HCT116 (cell line): Measurements from ENCODE around the gene HMCN2. TPM values are rescaled to one million over a fixed set of nuclear protein-coding genes. Genes with fewer than 3 reads are reported as not detected.

Source experiments
- ATAC-seq: fragments of 200-7000 bp; cut with Tn5 transposase; 2 replicates; pipeline ENCODE4 v1.9.1; 2020; ENCODE audit warnings: mild to moderate bottlenecking, moderate library complexity
- BruUV-seq: library from RNA; stranded (reverse); fragments of 400-500 nt; replicated peaks from 2 replicates; lab custom pipeline; 2021; lab: Mats Ljungman, UMichigan
- CTCF ChIA-PET: fragments of 300-600 bp; sonication (Branson Sonifier 250); formaldehyde crosslinking; loops from one replicate; lab custom pipeline; 2021; ENCODE audit warnings: antibody characterized with exemption; lab: Charles Lee
- POLR2A ChIA-PET: fragments of 300-600, 350-600 bp; sonication (Branson Sonifier 250); formaldehyde crosslinking; loops from one replicate; lab custom pipeline; 2021; ENCODE audit warnings: antibody characterized with exemption; lab: Charles Lee
- RAD21 ChIA-PET, 2 experiments: fragments of 300-600 bp; sonication (Branson Sonifier 250); formaldehyde crosslinking; loops; one replicate each; lab custom pipeline; 2023; ENCODE audit warnings: low total read pairs in 2 of 2; ENCODE audit not compliant: uncharacterized antibody in 2 of 2, unreplicated experiment in 2 of 2, low non-redundant PET in 1 of 2; lab: Charles Lee
- DNase-seq: peaks from one replicate; pipeline ENCODE4 v3.0.0-alpha.2; 2010; ENCODE audit warnings: low read depth, low spot score
- H2AFZ ChIP-seq: fragments of 200-600 bp; shearing (Covaris generic), sonication (generic); 2 replicates; pipeline ENCODE4 v1.6.1; 2017; ENCODE audit warnings: low read depth, mixed run types, mixed read lengths, antibody characterized with exemption, low read length; ENCODE audit not compliant: poor library complexity, severe bottlenecking
- H3K27ac ChIP-seq: 2 replicates; pipeline ENCODE4 v1.5.1; 2012; ENCODE audit warnings: low read depth, low read length
- H3K27me3 ChIP-seq: fragments of 200-600 bp; sonication (generic); 2 replicates; pipeline ENCODE4 v1.6.1; 2016; ENCODE audit warnings: mixed run types, low read length, mixed read lengths; ENCODE audit not compliant: insufficient read depth
- H3K36me3 ChIP-seq, 2 experiments: fragments of 200-500 bp in 1 of 2; fragments of 200-600 bp in 1 of 2; sonication (Bioruptor generic) in 1 of 2; sonication (generic) in 1 of 2; 2 replicates each; pipeline versions ENCODE4 v1.5.1 to v1.6.1; 2014 to 2016; ENCODE audit warnings: low read length in 2 of 2, inconsistent platforms in 1 of 2, mixed read lengths in 1 of 2, mixed run types in 1 of 2; ENCODE audit not compliant: insufficient read depth in 2 of 2, control insufficient read depth in 1 of 2
- H3K4me1 ChIP-seq, 2 experiments: fragments of 200-600 bp in 1 of 2; sonication (generic) in 1 of 2; 2 replicates each; pipeline versions ENCODE4 v1.5.1 to v1.6.1; 2012 to 2017; ENCODE audit warnings: low read length in 2 of 2, inconsistent platforms in 1 of 2, mild to moderate bottlenecking in 1 of 2, mixed read lengths in 1 of 2, mixed run types in 1 of 2, moderate library complexity in 1 of 2; ENCODE audit not compliant: insufficient read depth in 2 of 2, control insufficient read depth in 1 of 2
- H3K4me2 ChIP-seq: fragments of 200-600 bp; sonication (generic); 2 replicates; pipeline ENCODE4 v1.6.1; 2017; ENCODE audit warnings: mixed run types, low read length, mixed read lengths
- H3K4me3 ChIP-seq, 2 experiments: fragments of 200-600 bp in 1 of 2; sonication (generic) in 1 of 2; replicated peaks in 1 of 2; 2 replicates each; pipeline ENCODE4 v1.5.1; 2011 to 2016; ENCODE audit warnings: low read length in 2 of 2, control low read depth in 1 of 2, low read depth in 1 of 2, mild to moderate bottlenecking in 1 of 2, mixed read lengths in 1 of 2, mixed run types in 1 of 2
- H3K79me2 ChIP-seq: fragments of 200-600 bp; sonication (generic); 2 replicates; pipeline ENCODE4 v1.6.1; 2017; ENCODE audit warnings: mild to moderate bottlenecking, mixed run types, low read length, moderate library complexity, mixed read lengths; ENCODE audit not compliant: insufficient read depth
- H3K9ac ChIP-seq: fragments of 200-600 bp; sonication (generic); 2 replicates; pipeline ENCODE4 v1.6.1; 2016; ENCODE audit warnings: low read length, mixed read lengths
- H3K9me2 ChIP-seq: fragments of 200-600 bp; sonication (generic), shearing (Covaris generic); 2 replicates; pipeline ENCODE4 v1.6.1; 2017; ENCODE audit warnings: mixed run types, mild to moderate bottlenecking, moderate library complexity; ENCODE audit not compliant: insufficient read depth
- H3K9me3 ChIP-seq, 2 experiments: fragments of 200-500 bp in 1 of 2; fragments of 200-600 bp in 1 of 2; sonication (Bioruptor generic) in 1 of 2; sonication (generic) in 1 of 2; 2 replicates each; pipeline ENCODE4 v1.6.1; 2014 to 2017; ENCODE audit warnings: low read length in 2 of 2, mixed read lengths in 2 of 2, inconsistent platforms in 1 of 2, low read depth in 1 of 2, mild to moderate bottlenecking in 1 of 2, mixed run types in 1 of 2, moderate library complexity in 1 of 2; ENCODE audit not compliant: control insufficient read depth in 1 of 2, insufficient read depth in 1 of 2
- H4K20me1 ChIP-seq: fragments of 200-600 bp; sonication (generic), shearing (Covaris generic); 2 replicates; pipeline ENCODE4 v1.6.1; 2017; ENCODE audit warnings: mixed run types, mild to moderate bottlenecking, moderate library complexity; ENCODE audit not compliant: insufficient read depth
- CBX3 ChIP-seq: IDR thresholded peaks from 2 replicates; pipeline ENCODE4 v1.6.1; 2012; ENCODE audit warnings: low read depth
- CEBPB ChIP-seq: IDR thresholded peaks from 2 replicates; pipeline ENCODE4 v1.6.1; 2012; ENCODE audit warnings: low read depth
- ELF1 ChIP-seq: IDR thresholded peaks from 2 replicates; pipeline ENCODE4 v1.6.1; 2012; ENCODE audit warnings: low read depth, borderline replicate concordance
- FOSL1 ChIP-seq: IDR thresholded peaks from 2 replicates; pipeline ENCODE4 v1.6.1; 2012; ENCODE audit warnings: low read depth
- JUND ChIP-seq: IDR thresholded peaks from 2 replicates; pipeline ENCODE4 v1.6.1; 2012
- MAX ChIP-seq: IDR thresholded peaks from 2 replicates; pipeline ENCODE4 v1.6.1; 2012
- POLR2A ChIP-seq: IDR thresholded peaks from 2 replicates; pipeline ENCODE4 v1.7.0; 2011; ENCODE audit warnings: borderline replicate concordance; ENCODE audit not compliant: insufficient read depth, insufficient read length; ENCODE audit errors: extremely low read depth
- RAD21 ChIP-seq: IDR thresholded peaks from 2 replicates; pipeline ENCODE4 v1.6.1; 2012; ENCODE audit warnings: low read depth, mild to moderate bottlenecking
- SIN3A ChIP-seq: IDR thresholded peaks from 2 replicates; pipeline ENCODE4 v1.6.1; 2012; ENCODE audit warnings: low read depth
- SP1 ChIP-seq: IDR thresholded peaks from 2 replicates; pipeline ENCODE4 v1.6.1; 2012; ENCODE audit warnings: low read depth
- SRF ChIP-seq: IDR thresholded peaks from 2 replicates; pipeline ENCODE4 v1.6.1; 2012; ENCODE audit warnings: low read depth
- TCF7L2 ChIP-seq: IDR thresholded peaks from 2 replicates; pipeline ENCODE4 v1.7.0; 2011; ENCODE audit warnings: borderline replicate concordance, inconsistent platforms; ENCODE audit not compliant: insufficient read depth, insufficient read length; ENCODE audit errors: extremely low read depth
- YY1 ChIP-seq: IDR thresholded peaks from 2 replicates; pipeline ENCODE4 v1.6.1; 2011; ENCODE audit warnings: low read length, low read depth, moderate library complexity, mild to moderate bottlenecking; ENCODE audit not compliant: insufficient replicate concordance; ENCODE audit errors: extremely low read depth
- ZBTB33 ChIP-seq: IDR thresholded peaks from 2 replicates; pipeline ENCODE4 v1.6.1; 2011; ENCODE audit warnings: mild to moderate bottlenecking, low read length, moderate library complexity; ENCODE audit not compliant: insufficient replicate concordance; ENCODE audit errors: extremely low read depth
- ZFX ChIP-seq: fragments of 450-650 bp; IDR thresholded peaks from 2 replicates; pipeline ENCODE4 v1.6.1; 2017
- ZNF274 ChIP-seq: fragments of 200-500 bp; sonication (Bioruptor generic); IDR thresholded peaks from 2 replicates; pipeline ENCODE4 v1.6.1; 2014; ENCODE audit warnings: mild to moderate bottlenecking, low read depth, low read length, inconsistent platforms
- intact Hi-C: fragments of 100-400 bp; cut with micrococcal nuclease; formaldehyde crosslinking; loops from 2 replicates; pipeline ENCODE4 v1.10.0; 2022
- total RNA-seq: library from RNA; stranded (reverse); gene quantifications from one replicate; pipeline ENCODE4 v1.2.1, GENCODE V29; 2021; ENCODE audit not compliant: unreplicated experiment
- TF ChIP-seq, protein P1 (sequence below), 3 experiments: fragments of 200-600 bp in 1 of 3; sonication (generic) in 1 of 3; IDR thresholded peaks in 2 of 3; conservative IDR thresholded peaks in 1 of 3; 2 replicates each; pipeline ENCODE4 v1.5.1; 2012 to 2017; ENCODE audit warnings: low read depth in 2 of 3, low read length in 2 of 3, antibody characterized with exemption in 1 of 3, borderline replicate concordance in 1 of 3, control low read depth in 1 of 3, mild to moderate bottlenecking in 1 of 3, mixed read lengths in 1 of 3, mixed run types in 1 of 3, moderate library complexity in 1 of 3; ENCODE audit not compliant: insufficient read depth in 1 of 3
- TF ChIP-seq, protein P2 (sequence below): IDR thresholded peaks from 2 replicates; pipeline ENCODE4 v1.6.1; 2012; ENCODE audit warnings: low read depth

The HMCN2 gene
- total RNA-seq, 1 experiment from 2014 or later, result 0.22 TPM

DNA sequence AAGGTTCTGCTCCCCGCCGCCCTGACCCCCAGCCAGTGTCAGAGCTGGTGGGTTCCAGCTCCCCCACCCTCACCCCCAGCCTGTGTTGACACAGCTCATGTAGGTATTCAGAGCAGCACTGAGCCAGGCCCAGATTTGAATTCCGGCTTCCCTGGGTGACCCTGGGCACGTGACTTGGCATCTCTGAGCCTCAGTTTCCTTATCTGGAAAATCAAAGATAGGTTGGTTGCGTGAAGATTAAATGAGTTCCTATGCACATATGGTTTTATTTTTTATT, 42.0 kb downstream of the HMCN2 start:
- Histone ChIP-seq H4K20me1 (no peaks in the 10 kb centered on the region), H3K9me2 (no peaks in the 10 kb centered on the region), H3K27me3 (peaks cover 7% of the 10 kb centered on the region; the same call in 1 of the 2 replicates), H3K9ac (no peak overlapping the region), H3K4me1 (no peaks in the 10 kb centered on the region), H3K4me3 (no peak overlapping the region), H3K27ac (no peak overlapping the region), H3K9me3 (peaks cover 0 to 4% of the 10 kb centered on the region in 2 experiments; a peak in 1 of 4 replicates), H3K79me2 (no peaks in the 10 kb centered on the region), H3K36me3 (no peaks in the 10 kb centered on the region), H3K4me2 (no peak overlapping the region)
- ChIA-PET CTCF (interaction anchor here (1.5 kb wide), 1 partner anchor 19 kb away, joined by 4 read pairs; no protein-coding TSS in a partner anchor), POLR2A (no interaction called here), RAD21 (no interaction called here)
- ATAC-seq, result no peak
- DNase-seq, result no peak
- intact Hi-C loops, result no loop called here
- TF ChIP-seq JUND, result no peak
- no peak for TF ChIP-seq POLR2A
- no peak for TF ChIP-seq ZNF274
- TF ChIP-seq, protein P1, sequence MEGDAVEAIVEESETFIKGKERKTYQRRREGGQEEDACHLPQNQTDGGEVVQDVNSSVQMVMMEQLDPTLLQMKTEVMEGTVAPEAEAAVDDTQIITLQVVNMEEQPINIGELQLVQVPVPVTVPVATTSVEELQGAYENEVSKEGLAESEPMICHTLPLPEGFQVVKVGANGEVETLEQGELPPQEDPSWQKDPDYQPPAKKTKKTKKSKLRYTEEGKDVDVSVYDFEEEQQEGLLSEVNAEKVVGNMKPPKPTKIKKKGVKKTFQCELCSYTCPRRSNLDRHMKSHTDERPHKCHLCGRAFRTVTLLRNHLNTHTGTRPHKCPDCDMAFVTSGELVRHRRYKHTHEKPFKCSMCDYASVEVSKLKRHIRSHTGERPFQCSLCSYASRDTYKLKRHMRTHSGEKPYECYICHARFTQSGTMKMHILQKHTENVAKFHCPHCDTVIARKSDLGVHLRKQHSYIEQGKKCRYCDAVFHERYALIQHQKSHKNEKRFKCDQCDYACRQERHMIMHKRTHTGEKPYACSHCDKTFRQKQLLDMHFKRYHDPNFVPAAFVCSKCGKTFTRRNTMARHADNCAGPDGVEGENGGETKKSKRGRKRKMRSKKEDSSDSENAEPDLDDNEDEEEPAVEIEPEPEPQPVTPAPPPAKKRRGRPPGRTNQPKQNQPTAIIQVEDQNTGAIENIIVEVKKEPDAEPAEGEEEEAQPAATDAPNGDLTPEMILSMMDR (IDR thresholded peaks at IDR 0.05 in 2 of 3, conservative IDR thresholded peaks at IDR 0.05 in 1 of 3; ENCODE audit: borderline replicate concordance in 1 of 3, insufficient read depth in 1 of 3, low read depth in 2 of 3, low read length in 2 of 3), result no peak
- no peak for TF ChIP-seq MAX
- TF ChIP-seq YY1, result no peak
- no peak for TF ChIP-seq ELF1
- TF ChIP-seq ZFX, result no peak
- TF ChIP-seq SP1, result no peak
- no peak for TF ChIP-seq CEBPB
- TF ChIP-seq ZBTB33, result no peak
- no peak for TF ChIP-seq TCF7L2
- TF ChIP-seq CBX3, result no peak
- TF ChIP-seq SRF, result no peak
- no peak for TF ChIP-seq RAD21
- no peak for TF ChIP-seq SIN3A
- TF ChIP-seq, protein P2, sequence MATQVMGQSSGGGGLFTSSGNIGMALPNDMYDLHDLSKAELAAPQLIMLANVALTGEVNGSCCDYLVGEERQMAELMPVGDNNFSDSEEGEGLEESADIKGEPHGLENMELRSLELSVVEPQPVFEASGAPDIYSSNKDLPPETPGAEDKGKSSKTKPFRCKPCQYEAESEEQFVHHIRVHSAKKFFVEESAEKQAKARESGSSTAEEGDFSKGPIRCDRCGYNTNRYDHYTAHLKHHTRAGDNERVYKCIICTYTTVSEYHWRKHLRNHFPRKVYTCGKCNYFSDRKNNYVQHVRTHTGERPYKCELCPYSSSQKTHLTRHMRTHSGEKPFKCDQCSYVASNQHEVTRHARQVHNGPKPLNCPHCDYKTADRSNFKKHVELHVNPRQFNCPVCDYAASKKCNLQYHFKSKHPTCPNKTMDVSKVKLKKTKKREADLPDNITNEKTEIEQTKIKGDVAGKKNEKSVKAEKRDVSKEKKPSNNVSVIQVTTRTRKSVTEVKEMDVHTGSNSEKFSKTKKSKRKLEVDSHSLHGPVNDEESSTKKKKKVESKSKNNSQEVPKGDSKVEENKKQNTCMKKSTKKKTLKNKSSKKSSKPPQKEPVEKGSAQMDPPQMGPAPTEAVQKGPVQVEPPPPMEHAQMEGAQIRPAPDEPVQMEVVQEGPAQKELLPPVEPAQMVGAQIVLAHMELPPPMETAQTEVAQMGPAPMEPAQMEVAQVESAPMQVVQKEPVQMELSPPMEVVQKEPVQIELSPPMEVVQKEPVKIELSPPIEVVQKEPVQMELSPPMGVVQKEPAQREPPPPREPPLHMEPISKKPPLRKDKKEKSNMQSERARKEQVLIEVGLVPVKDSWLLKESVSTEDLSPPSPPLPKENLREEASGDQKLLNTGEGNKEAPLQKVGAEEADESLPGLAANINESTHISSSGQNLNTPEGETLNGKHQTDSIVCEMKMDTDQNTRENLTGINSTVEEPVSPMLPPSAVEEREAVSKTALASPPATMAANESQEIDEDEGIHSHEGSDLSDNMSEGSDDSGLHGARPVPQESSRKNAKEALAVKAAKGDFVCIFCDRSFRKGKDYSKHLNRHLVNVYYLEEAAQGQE, result no peak
- no peak for TF ChIP-seq FOSL1
- TF ChIP-seq, all 23 proteins: peak for 0
- no peak overlapping the region for H2AFZ ChIP-seq
- BruUV-seq, result no TSS peak
